Nucleus accumbens (tissue), 56 donors: ENCODE data around the gene THSD7A.

Source experiments
- DNase-seq, 56 donors: peaks; one replicate each; lab custom pipeline; 2025; lab: John Stamatoyannopoulos, UW

Gene THSD7A, protein sequence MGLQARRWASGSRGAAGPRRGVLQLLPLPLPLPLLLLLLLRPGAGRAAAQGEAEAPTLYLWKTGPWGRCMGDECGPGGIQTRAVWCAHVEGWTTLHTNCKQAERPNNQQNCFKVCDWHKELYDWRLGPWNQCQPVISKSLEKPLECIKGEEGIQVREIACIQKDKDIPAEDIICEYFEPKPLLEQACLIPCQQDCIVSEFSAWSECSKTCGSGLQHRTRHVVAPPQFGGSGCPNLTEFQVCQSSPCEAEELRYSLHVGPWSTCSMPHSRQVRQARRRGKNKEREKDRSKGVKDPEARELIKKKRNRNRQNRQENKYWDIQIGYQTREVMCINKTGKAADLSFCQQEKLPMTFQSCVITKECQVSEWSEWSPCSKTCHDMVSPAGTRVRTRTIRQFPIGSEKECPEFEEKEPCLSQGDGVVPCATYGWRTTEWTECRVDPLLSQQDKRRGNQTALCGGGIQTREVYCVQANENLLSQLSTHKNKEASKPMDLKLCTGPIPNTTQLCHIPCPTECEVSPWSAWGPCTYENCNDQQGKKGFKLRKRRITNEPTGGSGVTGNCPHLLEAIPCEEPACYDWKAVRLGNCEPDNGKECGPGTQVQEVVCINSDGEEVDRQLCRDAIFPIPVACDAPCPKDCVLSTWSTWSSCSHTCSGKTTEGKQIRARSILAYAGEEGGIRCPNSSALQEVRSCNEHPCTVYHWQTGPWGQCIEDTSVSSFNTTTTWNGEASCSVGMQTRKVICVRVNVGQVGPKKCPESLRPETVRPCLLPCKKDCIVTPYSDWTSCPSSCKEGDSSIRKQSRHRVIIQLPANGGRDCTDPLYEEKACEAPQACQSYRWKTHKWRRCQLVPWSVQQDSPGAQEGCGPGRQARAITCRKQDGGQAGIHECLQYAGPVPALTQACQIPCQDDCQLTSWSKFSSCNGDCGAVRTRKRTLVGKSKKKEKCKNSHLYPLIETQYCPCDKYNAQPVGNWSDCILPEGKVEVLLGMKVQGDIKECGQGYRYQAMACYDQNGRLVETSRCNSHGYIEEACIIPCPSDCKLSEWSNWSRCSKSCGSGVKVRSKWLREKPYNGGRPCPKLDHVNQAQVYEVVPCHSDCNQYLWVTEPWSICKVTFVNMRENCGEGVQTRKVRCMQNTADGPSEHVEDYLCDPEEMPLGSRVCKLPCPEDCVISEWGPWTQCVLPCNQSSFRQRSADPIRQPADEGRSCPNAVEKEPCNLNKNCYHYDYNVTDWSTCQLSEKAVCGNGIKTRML (N-terminal part only)

DNA sequence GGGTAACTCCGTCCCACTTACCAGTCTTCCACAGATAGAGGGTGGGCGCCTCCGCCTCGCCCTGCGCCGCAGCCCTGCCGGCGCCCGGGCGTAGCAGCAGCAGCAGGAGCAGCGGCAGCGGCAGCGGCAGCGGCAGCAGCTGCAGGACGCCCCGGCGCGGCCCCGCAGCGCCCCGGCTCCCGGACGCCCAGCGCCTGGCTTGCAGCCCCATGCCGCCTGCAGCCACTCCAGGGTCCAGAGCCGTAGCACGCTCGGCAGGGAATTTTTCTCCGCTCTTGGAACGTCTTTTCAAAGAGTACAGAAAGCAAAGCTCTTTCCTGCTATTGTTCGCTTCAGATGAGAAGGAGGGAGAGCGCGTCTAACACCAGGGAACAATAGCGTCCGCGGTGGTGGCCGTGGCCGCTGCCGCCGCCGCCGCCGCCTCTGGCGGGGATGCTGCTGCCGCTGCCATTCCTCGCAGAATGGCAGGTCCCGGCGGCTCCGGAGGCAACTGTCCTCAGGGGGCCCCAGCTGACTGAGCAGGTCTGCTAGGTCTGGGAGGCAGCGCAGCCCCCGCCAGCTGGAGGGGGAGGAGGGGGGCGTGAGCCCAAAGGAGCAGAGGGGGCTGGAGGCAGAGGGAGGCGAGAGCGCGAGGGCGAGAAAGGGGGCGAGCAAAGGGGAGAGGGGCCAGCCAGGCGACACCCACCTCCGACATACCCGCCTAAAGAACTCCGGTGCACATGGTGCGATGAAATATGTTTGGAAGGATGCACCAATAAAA is at the start of gene THSD7A:
Gene THSD7A (minus strand): TSS at position 463 of the 760 bp plus-strand sequence. CDS start 252 bp downstream, at position 211.
- peak in 46 of 56 donors; percentile 8 to 75 (median 36) for DNase-seq

DNA sequence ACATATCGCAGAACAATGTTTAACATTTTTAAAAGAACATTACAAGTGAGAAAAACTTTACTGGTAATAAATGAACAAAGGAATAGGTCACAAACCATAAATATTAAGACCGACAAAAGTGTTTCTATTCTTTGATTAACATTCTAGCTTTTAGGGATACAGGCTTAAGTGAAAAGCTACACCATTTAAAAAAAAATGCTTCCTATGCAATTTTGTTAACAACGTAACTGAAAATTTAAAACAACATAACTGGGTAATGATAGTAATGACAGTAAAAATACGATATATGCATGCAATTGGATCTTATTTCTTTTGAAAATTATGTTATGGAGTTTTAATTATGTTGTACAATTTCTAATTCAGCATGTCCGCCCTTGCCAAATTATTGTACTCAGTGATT is 49.7 kb upstream of the THSD7A start:
- no peak for DNase-seq

DNA sequence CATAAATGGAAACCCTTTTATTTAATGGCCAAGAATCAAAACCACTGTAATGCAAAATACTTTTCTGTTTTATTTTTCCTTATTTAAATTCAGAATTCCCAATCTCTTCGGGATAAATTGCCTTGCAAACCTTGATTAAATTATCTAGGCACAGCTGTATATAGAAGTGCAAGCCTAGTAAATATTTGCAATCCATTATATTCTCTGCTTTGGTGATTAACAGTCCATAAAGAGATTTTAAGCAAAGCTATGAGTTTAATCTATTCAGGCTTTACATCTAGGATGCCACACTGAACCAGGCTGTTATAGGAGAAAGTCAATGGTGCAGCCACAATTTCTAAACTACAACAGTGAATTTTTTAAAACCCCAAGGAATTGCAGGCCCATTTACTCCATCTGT is 43.6 kb upstream of the THSD7A start:
- DNase-seq: no peak

DNA sequence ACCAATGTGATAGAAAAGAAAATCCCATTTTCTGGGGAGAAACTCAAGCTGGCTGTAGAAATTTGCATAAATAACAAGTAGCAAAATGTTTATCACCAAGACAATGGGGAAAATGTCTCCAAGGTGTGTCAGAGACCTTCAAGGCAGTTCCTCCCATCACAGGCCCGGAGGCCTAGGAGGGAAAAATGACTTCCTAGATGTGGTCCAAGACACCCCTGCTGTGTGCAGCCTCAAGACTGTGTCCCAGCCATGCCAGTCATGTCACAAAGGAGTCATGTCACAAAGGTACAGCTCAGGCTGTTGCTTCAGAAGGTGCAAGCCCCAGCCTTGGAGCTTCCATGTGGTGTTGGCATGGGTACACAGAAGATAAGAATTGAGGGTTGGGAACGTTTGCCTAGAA is 33.7 kb upstream of the THSD7A start:
- no peak for DNase-seq

DNA sequence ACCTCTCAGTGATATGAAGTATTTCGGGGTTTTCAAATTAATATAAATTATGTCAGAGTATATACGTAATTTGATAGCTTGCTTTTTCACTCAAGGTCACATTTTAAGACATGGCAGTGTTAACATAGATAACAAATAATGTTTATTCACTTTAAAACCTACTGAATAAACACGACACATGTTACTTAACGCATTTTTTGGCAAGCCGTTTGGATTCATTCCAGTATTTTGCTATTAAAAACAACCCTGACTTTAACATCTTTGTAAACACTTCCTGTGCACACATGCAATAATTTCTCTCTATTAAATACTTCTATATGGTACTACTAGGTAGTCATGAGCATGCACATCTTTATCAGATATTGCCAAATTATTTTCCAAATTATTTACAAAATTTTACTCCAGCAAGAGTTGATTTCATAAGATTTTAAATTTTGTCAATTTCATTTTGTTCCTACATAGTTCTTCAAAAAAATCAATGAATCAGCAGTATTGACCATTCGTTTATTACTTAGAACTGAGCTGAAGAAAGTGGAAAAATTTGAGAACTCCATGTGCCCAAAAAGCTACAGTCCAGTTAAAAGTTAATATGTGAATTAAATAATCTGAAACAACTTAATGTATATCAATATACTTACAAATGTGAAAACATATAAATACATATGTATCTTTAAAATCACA is 26.8 kb upstream of the THSD7A start:
- no peak for DNase-seq

DNA sequence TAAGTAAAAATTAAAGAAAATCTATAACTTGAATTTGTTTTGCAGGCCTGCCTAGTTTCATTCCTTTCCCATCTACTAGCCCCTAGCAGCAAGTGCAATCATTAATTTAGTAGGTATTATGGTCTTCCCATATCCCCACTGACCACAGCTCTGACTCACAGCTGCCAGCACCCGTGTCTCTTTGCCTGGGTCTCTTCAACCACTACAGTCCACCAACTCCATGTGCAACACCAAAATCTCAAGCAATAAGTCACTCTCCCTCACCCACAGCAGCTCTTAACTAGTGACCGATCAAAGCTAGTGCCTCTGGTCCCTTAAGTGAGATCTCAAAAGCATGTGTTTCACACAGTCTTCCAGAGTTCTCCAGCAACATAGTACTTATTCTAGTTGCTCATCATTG is 26.0 kb upstream of the THSD7A start:
- no peak for DNase-seq

DNA sequence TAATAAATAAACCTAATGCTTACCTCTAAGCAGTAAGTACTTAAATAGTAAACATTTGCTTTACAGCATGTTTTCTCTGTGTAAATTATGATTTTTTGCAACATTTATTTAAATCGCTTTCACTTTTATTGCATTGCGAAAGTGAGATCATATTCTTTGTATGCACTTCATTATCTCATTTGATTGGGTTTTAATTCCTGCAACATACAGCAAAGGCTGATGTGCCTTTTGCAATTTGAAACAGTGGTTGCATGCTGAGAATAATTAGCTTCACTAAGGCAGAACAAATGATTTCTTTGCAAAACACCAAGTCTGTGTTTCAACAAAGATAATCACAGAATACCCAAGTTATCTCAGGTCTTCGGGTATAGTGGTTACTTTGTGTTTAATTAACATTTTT is 16.3 kb upstream of the THSD7A start:
- no peak for DNase-seq

DNA sequence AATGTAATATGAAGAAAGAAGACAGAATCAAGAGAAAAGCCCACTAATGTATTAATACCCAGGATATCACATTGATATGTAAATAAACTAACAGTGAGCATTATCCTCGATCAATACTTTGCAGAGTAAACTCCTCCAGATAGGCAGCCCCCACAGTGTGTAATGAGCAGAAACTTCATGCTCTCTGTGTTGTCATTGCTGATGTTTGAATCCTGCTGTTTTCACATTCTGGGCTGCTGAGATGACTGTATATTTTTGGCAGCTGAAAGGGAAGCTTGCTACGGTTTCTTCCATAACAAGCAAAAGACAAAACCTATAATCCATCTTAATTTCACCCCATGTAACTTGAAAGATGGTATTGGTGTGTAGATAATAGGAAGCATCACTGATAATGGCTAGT is 15.3 kb upstream of the THSD7A start:
- DNase-seq: no peak

DNA sequence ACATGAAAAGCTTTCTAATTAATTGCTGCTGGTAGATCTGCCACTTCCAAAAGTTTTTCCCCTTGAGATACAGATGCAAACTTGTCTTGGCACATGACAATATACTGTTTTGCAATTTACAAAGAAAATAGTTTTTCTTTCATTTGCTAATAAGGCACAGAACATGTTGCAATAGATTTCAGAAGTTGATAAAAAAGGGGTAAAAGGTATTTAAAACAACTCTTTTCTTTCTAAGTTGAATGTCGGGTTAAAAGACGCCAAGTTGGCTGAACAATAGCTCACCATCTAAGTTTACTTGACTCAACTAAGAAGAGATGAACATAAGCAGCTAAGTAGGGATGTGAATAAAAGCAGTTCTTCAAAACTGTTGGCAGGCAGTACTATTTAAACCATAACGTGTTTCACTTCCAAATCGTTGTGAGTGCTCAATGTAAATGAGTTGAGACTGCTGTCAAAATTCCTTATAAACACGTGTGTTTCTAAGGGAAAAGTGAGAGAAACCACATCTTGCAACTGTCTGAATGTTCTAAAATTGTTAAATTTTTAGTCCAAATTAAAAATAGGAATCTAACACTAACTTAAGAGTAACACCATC is 14.5 kb upstream of the THSD7A start:
- no peak for DNase-seq

DNA sequence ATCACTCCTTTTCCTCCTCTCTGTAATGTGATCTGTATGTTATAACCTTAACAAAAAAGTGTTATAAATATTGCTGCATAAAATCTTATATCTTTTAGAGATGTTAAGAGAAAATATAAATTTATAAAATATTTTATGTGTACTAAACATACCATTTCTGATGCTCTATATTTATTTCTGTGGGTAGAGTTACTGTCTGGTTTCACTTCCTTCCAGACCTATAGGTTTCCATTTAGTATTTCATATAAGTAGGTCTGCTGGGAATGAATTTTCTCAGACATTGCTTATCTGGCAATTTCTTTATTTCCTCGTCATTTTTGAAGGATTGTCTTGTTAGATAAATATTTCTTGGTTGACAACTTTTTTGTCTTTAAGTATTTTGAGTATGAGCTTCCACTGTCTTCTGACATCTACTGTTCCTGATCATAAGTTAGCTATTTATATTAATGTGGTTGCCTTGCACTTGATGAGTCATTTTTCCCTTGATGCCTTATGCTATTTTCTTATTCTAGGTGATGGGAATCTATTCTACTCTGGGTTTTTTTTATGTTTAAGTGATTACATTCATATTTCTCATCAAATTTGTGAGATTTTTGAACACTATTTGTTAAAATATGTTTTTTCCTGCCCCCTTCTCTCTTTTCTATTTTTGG is 11.2 kb upstream of the THSD7A start:
- no peak for DNase-seq

DNA sequence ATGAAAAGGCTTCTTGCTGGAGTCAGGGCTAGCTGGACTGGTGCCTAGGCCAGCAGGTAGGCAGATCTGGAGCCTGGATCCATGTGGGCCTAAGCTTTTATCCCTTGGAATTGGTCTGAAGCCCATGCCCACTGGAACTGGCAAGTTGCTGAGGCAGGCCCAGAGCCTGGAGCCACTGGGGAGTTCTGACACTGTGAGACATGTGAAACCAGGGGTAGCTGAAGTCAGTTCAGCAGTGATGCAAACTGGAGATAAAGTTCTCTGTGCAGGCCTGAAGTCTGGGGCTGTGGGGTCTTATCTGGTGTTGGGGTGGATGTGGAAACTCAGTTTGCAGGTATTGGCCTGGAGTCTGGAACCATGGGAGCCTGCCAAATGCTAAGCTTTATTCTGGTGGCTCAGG is 9.7 kb upstream of the THSD7A start:
- no peak for DNase-seq

DNA sequence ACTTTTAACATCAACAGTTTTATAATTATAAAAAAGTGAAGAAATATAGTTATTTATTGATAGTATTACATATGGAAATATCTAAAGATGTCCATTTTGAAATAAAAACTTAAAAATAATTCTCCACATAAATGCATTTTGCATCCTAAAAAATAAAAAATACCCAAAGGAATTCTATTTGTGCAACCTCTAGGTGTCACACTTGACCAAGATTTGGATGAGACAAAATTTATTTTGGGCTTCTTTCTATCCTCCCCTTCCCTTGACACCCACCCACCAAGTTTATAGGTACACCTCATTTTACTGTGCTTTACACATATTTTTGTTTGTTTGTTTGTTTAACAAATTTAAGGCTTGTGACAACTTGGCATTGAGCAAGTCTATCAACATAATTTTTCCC is 3.3 kb upstream of the THSD7A start:
- DNase-seq: no peak

DNA sequence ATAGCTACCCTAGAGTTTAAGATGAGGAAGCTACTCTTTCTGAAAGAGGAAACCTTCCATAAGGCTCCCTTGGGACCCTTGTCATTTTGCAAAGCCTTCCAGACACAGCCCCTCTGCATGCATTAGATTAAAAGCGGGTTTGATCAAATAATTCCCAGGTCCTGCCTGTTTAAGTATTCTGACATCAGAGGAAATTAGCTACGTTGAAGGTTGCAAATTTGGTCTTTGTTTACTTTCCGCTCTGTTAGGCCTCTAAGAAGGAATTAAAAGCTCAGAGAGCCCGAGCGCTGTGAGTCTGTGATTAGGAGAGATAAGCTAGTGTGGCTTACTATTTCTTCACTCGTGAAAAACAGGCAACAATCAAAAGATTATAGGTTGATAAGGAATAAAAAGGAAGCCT is 1.4 kb upstream of the THSD7A start:
- DNase-seq: no peak

DNA sequence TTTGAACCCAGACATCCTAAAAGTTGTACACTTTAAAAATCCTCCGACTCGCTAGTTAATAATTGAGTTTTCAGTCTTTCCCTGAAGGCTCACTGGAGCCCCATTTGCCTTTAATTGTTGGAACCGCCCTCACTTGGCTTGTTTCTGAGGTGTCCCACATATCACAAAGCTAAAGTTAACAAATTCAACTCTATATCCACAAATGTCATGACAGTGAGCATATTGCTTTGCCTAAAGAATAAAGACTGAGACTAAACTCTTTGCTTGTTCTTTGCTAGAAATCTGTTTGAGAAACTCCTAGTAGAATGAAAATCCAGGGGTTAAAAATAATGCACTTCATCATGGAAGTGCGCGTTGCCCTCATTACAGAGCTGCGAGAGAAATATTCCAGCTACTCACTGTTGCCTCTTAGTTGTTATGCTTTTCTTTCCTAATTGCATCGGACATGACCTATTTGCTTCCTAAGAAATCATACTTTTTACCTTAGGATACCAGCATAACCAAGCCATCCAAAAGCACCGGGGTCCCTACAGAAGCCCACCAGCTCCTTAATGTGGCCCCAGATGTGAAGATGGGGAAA is 752 bp downstream of the THSD7A start:
- peak in 2 of 56 donors; percentile 14 to 61 for DNase-seq

DNA sequence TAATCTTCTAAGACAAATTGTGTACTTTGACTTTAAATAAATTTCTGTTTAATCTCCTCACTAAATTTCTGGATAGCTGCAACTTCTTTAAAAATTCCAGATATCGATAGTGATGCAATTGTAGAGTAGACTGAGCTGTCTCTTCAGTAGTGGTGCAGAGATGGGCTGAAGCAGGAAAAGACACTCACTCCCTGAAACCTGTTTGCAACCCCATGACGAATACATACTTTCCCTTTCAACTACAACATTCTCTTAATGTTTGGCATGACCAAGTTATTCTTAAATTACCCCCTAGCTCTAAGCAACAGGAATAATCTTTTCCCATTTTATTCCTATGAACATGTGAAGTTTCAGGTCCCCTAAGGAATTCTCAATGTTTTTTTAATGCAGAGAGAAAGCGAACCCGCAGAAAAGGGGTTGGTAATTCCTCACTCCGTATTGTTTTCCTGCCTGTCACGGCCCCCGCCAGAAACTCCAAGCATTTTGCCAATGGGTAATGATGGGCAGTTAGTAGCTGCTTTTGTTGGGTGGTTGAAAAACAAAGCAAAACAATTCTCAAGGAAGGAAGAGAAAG is 1.3 kb downstream of the THSD7A start:
- DNase-seq: no peak

DNA sequence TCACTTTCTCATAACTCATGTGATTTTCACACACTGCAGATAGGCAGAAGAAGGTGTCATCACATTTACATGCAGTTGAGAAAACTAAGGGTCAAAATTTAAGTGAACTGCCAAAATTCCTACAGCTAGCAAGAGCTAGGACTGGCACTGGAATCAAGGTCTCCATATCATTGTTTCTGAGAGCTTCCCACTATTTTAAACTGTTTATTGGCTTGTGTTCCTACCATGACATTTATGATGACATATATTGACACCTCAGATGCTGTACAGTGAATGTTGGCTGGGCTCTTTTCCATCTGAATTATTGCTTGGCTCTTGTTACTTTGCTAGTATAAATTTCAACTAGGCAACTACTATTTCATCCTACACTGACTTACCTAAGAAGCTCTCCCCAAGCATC is 2.0 kb downstream of the THSD7A start:
- DNase-seq: no peak

DNA sequence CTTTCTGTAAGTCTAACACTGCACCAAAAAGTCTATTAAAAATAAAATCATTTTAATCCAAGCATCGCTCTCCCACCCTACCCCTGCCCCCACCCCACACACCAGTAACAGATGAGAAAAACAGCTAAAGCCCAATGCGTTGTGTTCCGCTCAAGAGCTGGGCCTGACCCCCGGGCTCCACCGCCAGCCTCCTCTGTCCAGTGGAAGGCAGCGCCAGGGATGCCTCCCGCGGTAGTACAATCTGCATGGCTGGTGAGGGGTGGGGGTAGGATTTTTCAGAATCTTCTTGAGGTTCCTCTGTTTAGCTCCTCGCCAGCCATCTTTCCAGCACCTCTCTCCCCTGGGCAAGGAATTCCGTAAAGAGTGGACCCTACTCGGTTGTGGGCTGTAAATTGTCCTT is 12.1 kb downstream of the THSD7A start:
- no peak for DNase-seq

DNA sequence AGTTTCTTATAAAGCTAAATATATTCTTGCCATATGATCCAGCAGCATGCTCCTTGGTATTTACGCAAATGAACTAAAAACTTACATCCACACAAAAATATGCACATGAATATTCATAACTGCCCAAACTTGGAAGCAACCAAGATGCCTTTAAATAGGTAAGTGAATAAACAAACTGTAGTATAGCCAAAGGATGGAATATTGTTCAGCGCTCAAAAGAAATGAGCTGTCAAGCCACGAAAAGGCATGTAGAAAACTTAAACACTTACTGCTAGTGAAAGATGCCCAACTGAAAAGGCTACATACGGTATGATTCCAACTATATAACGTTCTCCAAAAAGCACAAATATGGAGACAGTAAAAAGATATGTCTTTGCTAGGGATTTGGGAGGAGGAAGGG is 12.7 kb downstream of the THSD7A start:
- no peak for DNase-seq
